Fibroblast of gingiva (primary cell): ENCODE results near the gene IFI35.
A peak's percentile ranks its signal among the peaks of the same experiment; 100 is the strongest.
"Not testable (repeated sequence)": the region's sequence is repeated elsewhere in the genome, so short reads cannot be mapped to it uniquely, and the experiment has no call there.

ENCODE experiments used
- DNase-seq: peaks from one replicate; pipeline ENCODE4 v3.0.0-alpha.2; 2011; ENCODE audit warnings: low read depth

Gene IFI35

DNA sequence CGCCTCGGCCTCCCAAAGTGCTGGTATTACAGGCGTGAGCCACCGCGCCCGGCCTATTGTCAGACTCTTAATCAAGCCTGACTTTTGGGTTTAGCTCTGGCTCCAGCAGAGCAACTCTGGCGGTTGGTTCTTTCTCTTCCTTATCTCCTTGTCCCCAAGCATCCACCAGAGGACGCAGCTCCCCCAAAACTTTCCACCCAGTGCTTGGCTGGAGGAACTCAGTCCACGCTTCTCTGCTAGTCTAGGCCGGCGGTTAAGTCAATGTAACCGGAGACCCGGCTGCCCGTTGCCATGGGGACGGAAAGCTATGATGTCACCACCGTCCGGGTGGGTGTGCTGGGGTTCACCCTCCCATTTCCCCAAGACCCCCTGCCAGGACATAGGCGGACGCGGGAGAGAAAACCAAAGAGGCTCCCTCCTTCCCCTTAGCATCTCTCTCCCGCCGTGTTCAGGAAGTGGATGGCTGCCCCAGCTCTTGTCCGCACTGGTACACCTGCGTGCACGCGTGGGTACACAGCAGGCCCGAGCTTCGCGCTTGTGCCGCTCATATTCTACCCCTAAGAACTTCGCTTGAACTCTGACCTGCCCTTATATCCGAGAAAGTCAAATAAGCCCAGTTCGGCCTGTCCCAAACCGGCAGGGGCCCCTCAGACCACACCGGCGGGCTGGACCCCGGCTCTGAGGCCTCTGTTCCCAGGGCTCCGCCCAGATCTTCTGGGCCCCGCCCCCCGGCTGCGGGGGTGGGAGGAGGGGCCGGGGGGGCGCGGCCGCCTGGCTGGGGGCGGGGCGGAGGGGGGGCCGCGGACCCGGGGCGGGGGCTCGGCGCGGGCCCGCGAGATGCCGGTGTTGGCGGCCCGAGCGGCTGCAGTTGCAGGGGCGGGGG is 18.1 kb downstream of the IFI35 start, which contains the start of gene RND2:
TSS of gene RND2 (plus strand) at position 825 of the 883 bp plus-strand sequence. CDS start 117 bp downstream, outside the sequence.
- peak; percentile 93 for DNase-seq

DNA sequence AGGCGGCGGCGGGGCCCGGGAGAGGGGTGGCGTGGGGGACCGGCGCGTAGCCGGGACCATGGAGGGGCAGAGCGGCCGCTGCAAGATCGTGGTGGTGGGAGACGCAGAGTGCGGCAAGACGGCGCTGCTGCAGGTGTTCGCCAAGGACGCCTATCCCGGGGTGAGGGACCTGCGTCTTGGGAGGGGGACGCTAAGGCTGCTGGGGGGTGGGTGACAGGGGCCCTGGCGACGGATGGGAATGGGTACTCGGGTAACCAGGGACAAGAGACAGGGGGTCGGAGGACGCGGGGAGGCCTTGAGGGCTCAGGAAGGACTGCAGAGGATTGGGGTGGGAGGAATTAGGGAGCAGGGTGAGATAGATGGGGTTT is 18.7 kb downstream of the IFI35 start:
- no peak for DNase-seq

DNA sequence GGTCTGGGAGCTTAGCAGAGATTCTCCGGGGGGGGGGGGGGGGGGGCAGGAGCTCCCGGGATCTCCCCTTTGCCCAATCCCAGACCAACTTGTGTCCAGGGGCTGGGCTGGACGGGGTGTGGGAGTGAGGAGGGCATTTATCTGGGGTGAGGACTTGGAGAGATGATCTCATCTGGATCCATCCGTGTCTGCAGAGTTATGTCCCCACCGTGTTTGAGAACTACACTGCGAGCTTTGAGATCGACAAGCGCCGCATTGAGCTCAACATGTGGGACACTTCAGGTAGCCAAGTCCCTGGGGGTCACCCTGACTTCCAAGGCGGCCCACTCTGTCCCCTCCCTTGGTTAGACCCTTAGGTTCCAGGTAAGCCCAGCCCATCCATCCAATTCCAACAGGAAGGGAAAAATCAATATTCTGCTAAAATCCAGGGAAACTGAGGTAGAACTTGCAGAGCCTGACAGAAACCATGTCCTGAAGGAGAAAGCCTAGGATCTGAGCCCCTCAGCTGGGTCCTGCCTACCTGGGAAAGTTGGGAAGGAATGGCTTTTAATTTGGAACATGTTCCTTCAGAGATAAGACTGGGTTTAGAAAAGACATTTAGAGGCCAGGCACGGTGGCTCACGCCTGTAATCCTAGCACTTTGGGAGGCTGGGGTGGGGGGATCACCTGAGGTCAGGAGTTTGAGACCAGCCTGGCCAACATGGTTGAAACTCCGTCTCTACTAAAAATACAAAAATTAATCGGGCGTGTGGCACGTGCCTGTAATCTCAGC is 19.4 kb downstream of the IFI35 start:
- no peak for DNase-seq

DNA sequence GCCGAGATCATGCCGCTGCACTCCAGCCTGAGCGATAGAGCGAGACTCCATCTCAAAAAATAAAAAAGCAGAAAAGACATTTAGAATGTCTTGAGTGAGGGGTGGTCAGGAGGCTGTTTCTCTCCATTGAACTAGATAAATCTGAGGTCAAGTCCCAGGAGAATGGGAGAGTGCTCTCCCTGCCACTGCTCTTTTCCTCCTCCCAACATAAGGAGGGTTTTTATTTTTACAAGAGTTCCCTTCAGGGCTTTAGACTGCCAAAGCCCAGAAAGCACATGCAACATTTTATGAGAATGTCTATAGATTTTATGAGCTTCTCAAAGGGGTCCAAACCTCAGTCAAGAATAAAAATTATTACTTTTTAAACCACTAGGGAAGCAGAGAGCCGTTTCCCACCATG is 20.0 kb downstream of the IFI35 start:
- no peak for DNase-seq

DNA sequence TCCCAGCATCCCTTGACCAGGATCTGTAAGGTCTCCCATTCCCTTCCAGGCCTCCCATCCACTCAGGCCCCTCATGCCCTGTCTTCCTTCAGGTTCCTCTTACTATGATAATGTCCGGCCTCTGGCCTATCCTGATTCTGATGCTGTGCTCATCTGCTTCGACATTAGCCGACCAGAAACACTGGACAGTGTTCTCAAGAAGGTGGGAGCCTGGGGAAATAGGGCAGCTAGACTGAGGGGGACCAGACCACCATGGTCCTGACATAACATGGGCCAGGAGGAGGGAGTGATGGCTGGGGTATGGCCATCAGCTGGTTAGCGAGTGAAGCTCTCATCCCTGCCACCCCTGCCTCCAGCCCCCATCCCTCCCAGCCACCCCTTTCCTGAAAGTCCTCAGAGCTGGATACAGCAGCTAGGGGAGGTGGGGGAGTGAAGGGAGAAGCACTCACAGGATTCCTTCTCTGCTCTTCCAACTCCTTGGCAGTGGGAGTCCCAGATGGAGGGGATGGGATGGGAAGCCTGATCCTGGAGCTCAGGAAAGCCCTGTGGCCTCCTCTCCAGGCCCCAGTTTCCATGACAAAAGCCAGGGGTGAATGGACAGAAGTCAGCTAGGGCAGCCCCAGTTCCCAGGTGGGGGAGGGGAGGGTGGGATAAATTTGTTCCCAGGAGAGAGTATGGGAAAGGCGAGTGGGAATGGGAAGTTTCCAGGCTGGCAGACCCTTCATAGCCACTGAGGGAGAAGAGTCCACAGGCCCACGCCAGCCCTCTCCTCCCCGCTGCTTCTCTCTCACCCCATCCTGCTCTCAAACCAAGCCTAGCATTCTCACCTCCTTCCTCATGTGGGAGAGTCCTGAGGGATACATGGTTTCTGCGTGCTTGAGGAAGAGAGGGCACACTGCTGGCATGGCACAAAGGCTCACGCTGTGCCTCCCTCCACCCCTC is 20.8 kb downstream of the IFI35 start:
- DNase-seq: no peak

DNA sequence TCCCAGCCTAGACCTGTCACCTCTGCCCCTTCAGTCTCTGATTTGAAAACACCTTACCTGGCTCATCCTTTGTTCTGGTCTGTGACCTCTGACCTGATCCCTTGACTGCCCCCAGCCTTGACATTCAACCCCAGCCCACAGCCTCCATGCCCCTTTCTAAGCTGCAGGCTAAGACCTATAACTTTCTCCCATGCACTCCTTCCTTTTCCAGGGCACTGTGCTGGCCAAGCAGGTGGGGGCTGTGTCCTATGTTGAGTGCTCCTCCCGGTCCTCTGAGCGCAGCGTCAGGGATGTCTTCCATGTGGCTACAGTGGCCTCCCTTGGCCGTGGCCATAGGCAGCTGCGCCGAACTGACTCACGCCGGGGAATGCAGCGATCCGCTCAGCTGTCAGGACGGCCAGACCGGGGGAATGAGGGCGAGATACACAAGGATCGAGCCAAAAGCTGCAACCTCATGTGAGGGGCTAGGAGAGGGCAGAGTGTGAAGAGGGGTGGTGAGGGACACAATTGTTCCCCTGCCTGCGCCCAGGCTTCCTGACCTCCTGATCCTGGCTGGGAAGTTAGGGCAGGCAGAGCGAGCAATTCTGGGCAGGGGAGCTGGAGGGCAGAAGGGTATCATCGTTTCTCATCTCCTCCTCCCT is 21.8 kb downstream of the IFI35 start:
- no peak for DNase-seq

DNA sequence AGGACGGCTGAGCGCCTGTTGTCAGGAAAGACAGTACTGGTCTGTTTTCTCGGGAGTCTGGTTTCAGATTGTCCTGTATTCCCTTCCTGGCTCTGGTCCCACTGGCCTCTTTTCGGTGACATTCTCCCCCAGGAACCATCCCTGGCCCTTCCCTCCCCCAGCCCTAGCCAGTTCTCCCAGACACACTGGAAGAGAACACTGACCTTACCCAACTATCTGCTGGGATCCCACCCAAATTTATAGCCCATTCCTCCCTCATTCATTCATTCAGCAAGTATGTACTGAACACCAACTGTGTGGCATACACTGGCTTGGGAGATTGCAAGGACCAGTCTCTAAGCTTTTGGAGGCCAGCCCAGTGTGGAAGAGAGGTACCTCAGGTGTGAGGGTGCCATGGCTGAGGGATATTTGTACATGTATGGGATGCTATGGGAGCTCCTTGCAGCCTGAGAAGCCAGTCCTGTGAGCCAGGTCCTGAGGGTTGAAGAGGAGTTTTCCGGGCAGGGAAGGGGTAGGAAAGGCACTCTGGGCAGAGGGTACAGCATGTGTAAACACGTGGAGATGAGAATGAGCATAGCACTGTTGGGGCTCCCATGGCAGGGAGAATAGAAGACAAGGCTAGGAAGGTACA is 23.7 kb downstream of the IFI35 start:
- DNase-seq: no peak

DNA sequence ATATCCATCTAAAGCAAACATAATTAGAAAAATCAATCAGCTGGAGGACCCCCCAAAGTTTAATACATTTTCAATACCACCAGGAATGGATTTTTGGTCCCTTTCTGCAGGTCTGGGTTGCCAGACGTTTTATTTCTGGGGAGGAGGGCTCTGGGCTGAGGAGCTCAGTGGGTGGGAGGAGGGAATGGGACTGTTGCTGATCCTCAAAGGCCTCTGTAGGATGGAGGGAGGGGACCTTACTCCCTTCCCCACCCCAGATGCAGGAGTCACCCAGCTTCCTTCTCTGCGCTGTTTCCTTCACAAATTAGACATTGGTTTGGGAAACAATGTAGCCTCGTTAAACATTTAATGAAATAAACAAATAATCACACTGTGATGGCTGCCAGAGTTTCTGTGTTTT is 25.1 kb downstream of the IFI35 start:
- DNase-seq: no peak

DNA sequence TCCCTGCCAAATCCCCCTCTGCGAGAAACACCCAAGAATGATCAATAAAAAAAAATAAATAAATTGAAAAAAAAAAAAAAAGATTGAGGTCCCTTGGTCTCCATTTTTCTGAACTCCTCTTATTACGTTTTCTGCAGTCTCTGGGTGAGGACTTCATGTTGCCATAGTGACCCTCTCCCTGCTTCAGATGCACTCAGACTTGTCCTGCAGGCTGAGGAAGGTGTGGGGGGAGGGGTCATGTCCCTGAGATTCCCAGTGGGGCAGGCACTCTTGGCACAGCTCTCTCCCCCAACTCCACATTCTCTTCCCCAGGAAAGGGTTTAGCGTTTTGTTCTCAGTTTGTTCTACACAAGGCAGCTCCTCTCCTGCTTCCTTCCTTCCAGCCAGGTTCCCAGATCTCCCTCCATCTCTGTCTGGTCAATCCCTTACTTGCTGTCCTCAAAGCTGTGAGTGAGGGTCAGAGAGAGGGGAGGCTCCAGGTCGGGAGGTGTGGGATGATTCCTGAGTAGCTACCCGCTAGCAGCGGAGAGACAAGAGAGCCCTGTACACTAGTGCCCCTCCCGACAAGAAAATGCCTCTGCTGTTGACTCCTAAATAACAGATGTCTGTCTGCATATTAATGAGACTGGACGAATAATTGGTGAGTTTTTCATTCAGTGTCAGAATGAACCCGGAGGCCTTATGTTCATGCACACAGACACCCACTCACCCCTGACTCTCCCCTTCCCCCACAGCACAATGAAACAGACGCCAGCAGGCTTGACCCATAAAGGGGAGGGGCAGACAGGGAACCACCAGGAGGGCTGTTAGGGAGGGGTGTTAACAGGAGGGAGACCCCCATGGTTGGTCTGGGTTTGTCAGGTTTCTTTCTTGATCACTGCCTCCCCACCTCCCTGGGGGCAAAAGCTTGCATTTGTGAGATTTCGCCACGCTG is 27.6 kb downstream of the IFI35 start:
- DNase-seq: no peak

DNA sequence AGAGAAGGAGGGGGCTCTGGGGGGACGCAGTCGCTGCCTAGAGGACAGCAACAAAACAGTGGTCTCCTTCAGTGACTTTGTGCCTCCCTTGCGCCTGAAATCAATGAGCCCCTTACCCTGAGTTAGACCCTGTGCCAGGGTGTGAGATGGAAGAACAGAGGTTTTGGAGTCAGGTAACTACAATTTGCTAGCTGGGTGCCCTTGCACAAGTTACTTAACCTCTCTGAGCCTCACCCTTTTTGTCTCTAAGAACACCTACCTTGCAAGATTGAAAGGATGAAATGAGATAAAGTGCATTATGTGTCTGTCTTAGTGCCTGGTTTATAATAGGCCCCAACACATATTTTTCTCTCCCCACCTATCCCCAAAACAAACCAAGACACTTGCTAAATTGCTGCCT is 28.3 kb downstream of the IFI35 start:
- DNase-seq: no peak

DNA sequence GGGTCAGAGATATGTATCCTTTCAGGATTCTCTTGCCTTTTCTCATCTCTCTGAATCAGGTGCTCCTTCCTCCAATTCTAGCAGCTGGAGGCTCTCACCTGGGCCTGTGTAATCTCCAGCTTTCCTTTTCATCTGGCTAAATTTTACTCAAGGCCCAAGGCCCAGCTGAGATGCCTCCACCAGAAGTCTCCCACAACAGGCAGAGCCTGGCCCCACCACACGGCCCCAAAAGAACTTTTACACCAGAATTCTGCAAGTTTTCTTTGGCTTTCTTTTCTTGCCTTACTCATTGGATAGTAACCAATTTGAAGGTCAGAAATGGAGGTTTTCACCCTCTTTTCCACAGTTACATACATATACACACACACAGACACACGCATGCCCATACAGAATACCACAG is 33.1 kb downstream of the IFI35 start:
- no peak for DNase-seq

DNA sequence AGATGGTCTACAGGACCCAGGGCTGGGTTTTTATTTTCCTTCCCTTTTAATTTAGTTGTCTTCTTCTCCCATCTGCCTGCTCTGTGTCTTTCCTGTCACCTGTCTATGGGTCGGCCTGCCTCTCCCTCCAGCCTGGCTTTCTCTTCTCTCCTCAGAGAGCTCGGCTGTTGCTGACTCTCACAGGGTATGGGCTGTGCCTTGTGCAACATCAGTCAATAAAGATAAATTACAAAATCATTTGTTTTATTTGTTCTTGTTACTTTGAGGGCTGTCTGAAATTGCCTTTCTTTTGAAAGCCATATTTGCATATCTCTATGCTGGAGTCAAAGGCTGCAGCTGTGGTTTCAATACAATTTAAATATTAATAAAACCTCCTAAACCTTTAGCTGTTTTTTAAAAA is 34.1 kb downstream of the IFI35 start:
- no peak for DNase-seq

DNA sequence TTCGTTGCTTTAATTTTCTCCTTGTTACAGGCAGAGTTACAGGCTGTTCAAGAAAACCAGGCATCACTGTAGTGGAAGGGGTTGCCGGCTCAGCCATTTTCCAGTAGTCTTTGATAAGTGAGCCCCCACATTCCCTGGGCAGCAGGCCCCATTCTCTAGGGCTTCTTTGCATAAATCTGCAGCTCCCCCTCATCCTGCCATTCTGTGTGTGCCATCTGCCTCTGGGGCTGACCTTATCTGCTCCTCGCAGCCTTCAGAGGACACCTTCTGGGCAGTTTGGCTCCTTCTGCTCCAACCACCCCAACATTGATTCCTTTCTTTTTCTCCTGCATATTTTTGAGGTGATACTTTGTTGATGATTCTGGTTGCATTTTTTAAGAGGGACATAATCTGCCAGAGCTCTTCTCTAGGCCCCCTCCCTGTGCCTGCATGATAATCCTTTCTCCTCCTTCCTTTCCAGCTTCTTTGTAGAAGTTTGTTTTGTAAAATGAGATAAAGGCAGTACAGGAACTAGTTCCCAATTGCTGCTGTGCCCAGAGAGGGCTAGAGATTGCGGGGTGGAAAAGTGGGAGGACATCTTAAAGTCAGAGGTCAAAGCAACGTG is 35.5 kb downstream of the IFI35 start:
- DNase-seq: no peak

DNA sequence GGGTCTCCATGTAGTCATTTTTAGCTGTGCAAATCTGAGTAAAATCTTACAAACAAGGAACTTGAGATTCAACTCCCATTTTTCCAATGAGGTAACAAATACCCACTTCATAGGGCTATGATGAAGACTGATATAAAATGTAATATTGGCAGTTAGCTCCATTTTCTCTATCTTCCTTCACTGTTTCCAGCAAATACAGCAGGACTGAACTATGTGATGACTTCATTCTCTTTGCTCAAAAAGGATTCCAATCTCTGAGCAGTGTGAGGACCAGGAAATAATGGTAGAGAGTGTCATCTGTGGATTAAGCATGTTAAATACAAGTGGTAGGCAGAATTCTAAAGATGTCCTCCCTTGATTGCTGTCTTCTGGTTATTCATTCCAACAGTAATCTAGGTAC is 36.7 kb downstream of the IFI35 start:
- no peak for DNase-seq

DNA sequence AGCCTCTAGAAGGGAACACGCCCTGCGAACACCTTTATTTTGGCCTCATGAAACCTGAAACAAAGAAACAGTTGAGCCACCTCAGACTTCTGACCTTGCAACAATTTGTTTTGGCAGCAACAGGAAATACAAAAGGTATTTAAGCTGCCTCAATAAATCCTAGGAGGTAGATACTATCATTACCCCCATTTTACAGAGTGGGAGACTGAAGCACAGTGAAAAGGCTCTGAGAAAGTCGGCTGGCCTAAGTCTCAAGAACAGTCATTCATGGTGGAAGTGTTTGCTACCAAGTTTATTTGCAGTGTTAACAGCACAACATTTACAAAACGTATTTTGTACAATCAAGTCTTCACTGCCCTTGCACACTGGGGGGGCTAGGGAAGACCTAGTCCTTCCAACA is 37.4 kb downstream of the IFI35 start:
- DNase-seq: no peak

DNA sequence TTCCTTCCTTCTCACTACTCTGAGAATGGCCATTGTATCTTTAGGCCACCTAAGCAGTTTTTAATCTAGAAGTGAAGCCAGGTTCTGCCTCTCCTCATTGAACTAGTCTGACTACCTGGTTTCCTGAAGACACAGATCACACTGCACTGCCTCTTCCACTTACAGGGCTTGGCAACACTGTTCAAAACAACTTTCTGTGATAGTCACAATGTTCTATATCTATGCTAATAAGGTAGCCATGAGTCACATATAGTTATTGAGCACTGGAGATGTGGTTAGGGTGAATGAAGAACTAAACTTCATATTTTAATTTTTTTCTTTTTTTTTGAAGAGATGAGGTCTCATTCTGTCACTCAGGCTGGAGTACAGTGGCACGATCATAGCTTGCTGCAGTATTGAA is 45.4 kb downstream of the IFI35 start:
- DNase-seq: no peak

DNA sequence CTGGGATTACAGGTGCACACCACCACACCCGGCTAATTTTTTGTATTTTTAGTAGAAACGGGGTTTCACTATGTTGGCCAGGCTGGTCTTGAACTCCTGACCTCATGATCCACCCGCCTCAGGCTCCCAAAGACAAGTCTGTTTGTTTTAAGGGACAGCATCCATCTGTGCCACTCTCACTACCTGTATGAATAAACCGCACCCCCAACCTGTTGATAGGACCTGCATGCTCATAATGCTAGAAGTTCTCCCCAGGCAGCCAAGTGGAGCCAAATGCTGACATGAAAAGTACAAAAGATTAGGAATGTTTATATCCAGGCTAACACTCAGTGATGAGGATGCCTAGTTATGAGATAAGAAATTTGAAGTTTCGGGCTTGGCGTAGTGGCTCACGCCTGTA is 46.4 kb downstream of the IFI35 start:
- DNase-seq: not testable (repeated sequence)

DNA sequence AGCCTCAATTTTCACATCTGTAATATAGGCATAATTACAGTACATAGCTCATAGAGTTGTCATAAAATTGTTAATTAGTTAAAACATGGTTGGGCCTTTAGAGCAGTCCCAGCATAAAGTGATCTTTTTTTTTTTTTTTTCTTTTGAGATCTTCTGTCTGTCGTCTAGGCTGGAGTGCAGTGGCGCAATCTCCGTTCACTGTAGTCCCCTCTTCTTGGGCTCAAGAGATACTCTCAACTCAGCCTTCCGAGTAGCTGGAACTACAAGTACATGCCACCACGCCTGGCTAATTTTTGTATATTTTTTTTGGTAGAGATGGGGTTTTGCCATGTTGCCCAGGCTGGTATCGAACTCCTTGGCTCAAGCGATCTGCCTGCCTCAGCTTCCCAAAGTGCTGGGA is 49.5 kb downstream of the IFI35 start:
- no peak for DNase-seq

DNA sequence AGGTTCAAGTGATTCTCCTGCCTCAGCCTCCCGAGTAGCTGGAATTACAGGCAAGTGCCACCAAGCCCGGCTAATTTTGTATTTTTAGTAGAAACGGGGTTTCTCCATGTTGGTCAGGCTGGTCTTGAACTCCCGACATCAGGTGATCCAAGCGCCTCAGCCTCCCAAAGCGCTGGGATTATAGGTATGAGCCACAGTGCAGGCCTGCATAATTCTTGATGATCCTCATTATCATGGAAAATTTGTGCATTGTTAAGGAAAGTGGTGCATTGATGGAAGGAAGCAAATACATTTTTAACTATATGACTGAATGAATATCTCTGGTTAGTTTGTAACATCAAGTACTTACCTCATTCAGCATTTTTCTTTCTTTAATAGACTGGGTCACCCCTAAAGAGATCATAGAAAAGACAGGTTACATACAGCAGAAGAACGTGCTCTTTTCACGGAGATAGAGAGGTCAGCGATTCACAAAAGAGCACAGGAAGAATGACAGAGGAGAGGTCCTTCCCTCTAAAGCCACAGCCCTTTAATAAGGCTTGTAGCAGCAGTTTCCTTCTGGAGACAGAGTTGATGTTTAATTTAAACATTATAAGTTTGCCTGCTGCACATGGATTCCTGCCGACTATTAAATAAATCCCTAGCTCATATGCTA is 56.5 kb downstream of the IFI35 start:
- no peak for DNase-seq
